ENCODE data around the gene DIAPH2. TPM values are rescaled to one million over a fixed set of nuclear protein-coding genes. Genes with fewer than 3 reads are reported as not detected.

The DIAPH2 gene
- total RNA-seq, 1 experiment from 2014 or later = 10.9 TPM

GRCh38 chrX:97328853-97329390 is 644.3 kb downstream of the DIAPH2 start:
- RAD21 ChIA-PET (ENCODE audit: low non-redundant PET in 1 of 2, low total read pairs in 2 of 2, uncharacterized antibody in 2 of 2, unreplicated experiment in 2 of 2) = no interaction called here
- no TSS peak for BruUV-seq (replicated peaks)
- no peak overlapping the region for H3K9ac ChIP-seq (ENCODE audit: low read length)
- H3K79me2 ChIP-seq (ENCODE audit: insufficient read depth, low read length) = no peaks in the 10 kb centered on the region
- no peaks in the 10 kb centered on the region for H3K9me3 ChIP-seq (ENCODE audit: control insufficient read depth in 1 of 2, insufficient read depth in 1 of 2, low read depth in 1 of 2, low read length in 2 of 2)
- no peaks in the 10 kb centered on the region for H3K36me3 ChIP-seq (ENCODE audit: control insufficient read depth in 1 of 2, insufficient read depth in 2 of 2, low read length in 2 of 2)
- TF ChIP-seq SIN3A (IDR thresholded peaks at IDR 0.05; ENCODE audit: low read depth) (no peak), RAD21 (IDR thresholded peaks at IDR 0.05; ENCODE audit: low read depth) (no peak), EZH2 (IDR thresholded peaks at IDR 0.05) (no peak), FOSL1 (IDR thresholded peaks at IDR 0.05; ENCODE audit: low read depth) (no peak), POLR2A (IDR thresholded peaks at IDR 0.05; ENCODE audit: borderline replicate concordance, extremely low read depth, insufficient read depth, insufficient read length) (no peak), EGR1 (IDR thresholded peaks at IDR 0.05; ENCODE audit: low read depth) (no peak), CTCF (IDR thresholded peaks at IDR 0.05 in 2 of 3, conservative IDR thresholded peaks at IDR 0.05 in 1 of 3; ENCODE audit: borderline replicate concordance in 1 of 3, insufficient read depth in 1 of 3, low read depth in 2 of 3, low read length in 2 of 3) (no peak), ATF3 (IDR thresholded peaks at IDR 0.05) (no peak), ELF1 (IDR thresholded peaks at IDR 0.05; ENCODE audit: borderline replicate concordance, low read depth) (no peak), YY1 (IDR thresholded peaks at IDR 0.05; ENCODE audit: extremely low read depth, insufficient replicate concordance, low read depth, low read length) (no peak), CBX3 (IDR thresholded peaks at IDR 0.05; ENCODE audit: low read depth) (no peak), ZFX (IDR thresholded peaks at IDR 0.05) (no peak), TCF7L2 (IDR thresholded peaks at IDR 0.05; ENCODE audit: borderline replicate concordance, extremely low read depth, insufficient read depth, insufficient read length) (no peak), ZNF274 (IDR thresholded peaks at IDR 0.05; ENCODE audit: low read depth, low read length) (no peak), SP1 (IDR thresholded peaks at IDR 0.05; ENCODE audit: low read depth) (no peak), SRF (IDR thresholded peaks at IDR 0.05; ENCODE audit: low read depth) (no peak), EZH2phosphoT487 (IDR thresholded peaks at IDR 0.05; ENCODE audit: borderline replicate concordance) (no peak), CEBPB (IDR thresholded peaks at IDR 0.05; ENCODE audit: low read depth) (no peak)
- TF ChIP-seq, protein P1, sequence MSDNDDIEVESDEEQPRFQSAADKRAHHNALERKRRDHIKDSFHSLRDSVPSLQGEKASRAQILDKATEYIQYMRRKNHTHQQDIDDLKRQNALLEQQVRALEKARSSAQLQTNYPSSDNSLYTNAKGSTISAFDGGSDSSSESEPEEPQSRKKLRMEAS (IDR thresholded peaks at IDR 0.05) = no peak
- no peak for DNase-seq (ENCODE audit: low read depth, low spot score)
- H4K20me1 ChIP-seq (ENCODE audit: insufficient read depth) = no peaks in the 10 kb centered on the region
- no peak overlapping the region for H3K4me2 ChIP-seq (ENCODE audit: low read length)
- H3K9me2 ChIP-seq (ENCODE audit: insufficient read depth) = no peaks in the 10 kb centered on the region
- no peaks in the 10 kb centered on the region for H3K4me1 ChIP-seq (ENCODE audit: control insufficient read depth in 1 of 2, insufficient read depth in 2 of 2, low read length in 2 of 2)
- H3K4me3 ChIP-seq (replicated peaks in 1 of 2; ENCODE audit: low read depth in 1 of 2, low read length in 2 of 2) = no peak overlapping the region
- no peak overlapping the region for H3K27ac ChIP-seq (ENCODE audit: low read depth, low read length)
- no peaks in the 10 kb centered on the region for H3K27me3 ChIP-seq (ENCODE audit: insufficient read depth, low read length)
- intact Hi-C loops (cut with micrococcal nuclease) = no loop called here
- H2AFZ ChIP-seq (ENCODE audit: low read depth, low read length, poor library complexity, severe bottlenecking) = no peak overlapping the region
- ATAC-seq = no peak
- POLR2A ChIA-PET = no interaction called here
- CTCF ChIA-PET = no interaction called here

Data from HCT116 (cell line).